Caco-2 (cell line): ENCODE measurements around the gene PTTG2. TPM values are rescaled to one million over a fixed set of nuclear protein-coding genes. Genes with fewer than 3 reads are reported as not detected.

ENCODE experiments used
- BruUV-seq: library from RNA; stranded (reverse); fragments of 400-500 nt; replicated peaks from 2 replicates; lab custom pipeline; 2021; lab: Mats Ljungman, UMichigan
- CTCF ChIA-PET: fragments of 300-600 bp; sonication (Branson Sonifier 250); formaldehyde crosslinking; loops from one replicate; lab custom pipeline; 2022; ENCODE audit warnings: antibody characterized with exemption; lab: Charles Lee
- POLR2A ChIA-PET: fragments of 300-600 bp; sonication (Branson Sonifier 250); formaldehyde crosslinking; loops from one replicate; lab custom pipeline; 2022; ENCODE audit warnings: antibody characterized with exemption; lab: Charles Lee
- DNase-seq, 2 experiments: peaks; one replicate each; pipeline versions ENCODE4 v3.0.0 to v3.0.0-alpha.2; 2020 to 2022
- H3K27me3 ChIP-seq: replicated peaks from 2 replicates; pipeline ENCODE4 v1.6.0; 2011; ENCODE audit warnings: low read length; ENCODE audit not compliant: control insufficient read depth, insufficient read depth
- H3K36me3 ChIP-seq: 2 replicates; pipeline ENCODE4 v1.5.1; 2011; ENCODE audit warnings: low read length; ENCODE audit not compliant: control insufficient read depth, insufficient read depth
- H3K4me1 ChIP-seq: fragments of 250-450 bp; sonication (Bioruptor Pico); 2 replicates; pipeline ENCODE4 v1.5.1; 2020; ENCODE audit warnings: mild to moderate bottlenecking
- H3K4me3 ChIP-seq: 2 replicates; pipeline ENCODE4 v1.5.1; 2011; ENCODE audit warnings: low read depth, mild to moderate bottlenecking, control low read depth, low read length
- H3K9me3 ChIP-seq: fragments of 250-450 bp; sonication (Bioruptor Pico); 2 replicates; pipeline ENCODE4 v1.5.1; 2020; ENCODE audit warnings: mild to moderate bottlenecking, moderate library complexity
- H3K27ac Mint-ChIP-seq: one replicate; pipeline ENCODE4 v1.8.0; 2022; ENCODE audit warnings: mixed read lengths; ENCODE audit not compliant: unreplicated experiment
- H3K27me3 Mint-ChIP-seq: one replicate; pipeline ENCODE4 v1.8.0; 2022; ENCODE audit warnings: mixed read lengths; ENCODE audit not compliant: insufficient read depth, unreplicated experiment
- H3K36me3 Mint-ChIP-seq: one replicate; pipeline ENCODE4 v1.8.0; 2022; ENCODE audit warnings: mild to moderate bottlenecking, mixed read lengths; ENCODE audit not compliant: insufficient read depth, unreplicated experiment
- H3K4me1 Mint-ChIP-seq: one replicate; pipeline ENCODE4 v1.8.0; 2022; ENCODE audit warnings: low read depth, mixed read lengths; ENCODE audit not compliant: unreplicated experiment
- H3K4me3 Mint-ChIP-seq: one replicate; pipeline ENCODE4 v1.8.0; 2022; ENCODE audit warnings: mild to moderate bottlenecking, moderate library complexity, mixed read lengths; ENCODE audit not compliant: unreplicated experiment
- H3K9me3 Mint-ChIP-seq: one replicate; pipeline ENCODE4 v1.8.0; 2022; ENCODE audit warnings: mixed read lengths; ENCODE audit not compliant: unreplicated experiment
- intact Hi-C: fragments of 100-400 bp; cut with micrococcal nuclease; formaldehyde crosslinking; loops from one replicate; pipeline ENCODE4 v1.10.0; 2022; ENCODE audit not compliant: unreplicated experiment
- total RNA-seq: library from RNA; stranded (reverse); gene quantifications from 2 replicates; pipeline ENCODE4 v1.2.3, GENCODE V29; 2022
- TF ChIP-seq, protein P1 (sequence below), 2 experiments: fragments of 200-600 bp in 1 of 2; IDR thresholded peaks; 1 replicate in 1 of 2; 2 replicates in 1 of 2; pipeline versions ENCODE4 v1.5.1 to v1.8.0; 2011 to 2022; ENCODE audit warnings: antibody characterized with exemption in 1 of 2, control low read depth in 1 of 2, inconsistent platforms in 1 of 2, low read depth in 1 of 2, low read length in 1 of 2, mild to moderate bottlenecking in 1 of 2, moderate library complexity in 1 of 2; ENCODE audit not compliant: insufficient read depth in 1 of 2, severe bottlenecking in 1 of 2, unreplicated experiment in 1 of 2

Gene PTTG2
- total RNA-seq, 1 experiment from 2014 or later = not detected

- H3K9me3 Mint-ChIP-seq = no peaks in the 10 kb centered on the region
- H3K27me3 Mint-ChIP-seq = peaks cover 15% of the 10 kb centered on the region
- intact Hi-C loops = no loop called here
- H3K36me3 Mint-ChIP-seq = no peaks in the 10 kb centered on the region
- no peak overlapping the region for H3K4me3 Mint-ChIP-seq
- Histone ChIP-seq H3K9me3 (no peaks in the 10 kb centered on the region), H3K27me3 (no peaks in the 10 kb centered on the region), H3K4me1 (no peaks in the 10 kb centered on the region), H3K4me3 (no peak overlapping the region), H3K36me3 (no peaks in the 10 kb centered on the region)
- BruUV-seq = no TSS peak
- no peak for DNase-seq
- H3K27ac Mint-ChIP-seq = no peak overlapping the region
- TF ChIP-seq, protein P1, sequence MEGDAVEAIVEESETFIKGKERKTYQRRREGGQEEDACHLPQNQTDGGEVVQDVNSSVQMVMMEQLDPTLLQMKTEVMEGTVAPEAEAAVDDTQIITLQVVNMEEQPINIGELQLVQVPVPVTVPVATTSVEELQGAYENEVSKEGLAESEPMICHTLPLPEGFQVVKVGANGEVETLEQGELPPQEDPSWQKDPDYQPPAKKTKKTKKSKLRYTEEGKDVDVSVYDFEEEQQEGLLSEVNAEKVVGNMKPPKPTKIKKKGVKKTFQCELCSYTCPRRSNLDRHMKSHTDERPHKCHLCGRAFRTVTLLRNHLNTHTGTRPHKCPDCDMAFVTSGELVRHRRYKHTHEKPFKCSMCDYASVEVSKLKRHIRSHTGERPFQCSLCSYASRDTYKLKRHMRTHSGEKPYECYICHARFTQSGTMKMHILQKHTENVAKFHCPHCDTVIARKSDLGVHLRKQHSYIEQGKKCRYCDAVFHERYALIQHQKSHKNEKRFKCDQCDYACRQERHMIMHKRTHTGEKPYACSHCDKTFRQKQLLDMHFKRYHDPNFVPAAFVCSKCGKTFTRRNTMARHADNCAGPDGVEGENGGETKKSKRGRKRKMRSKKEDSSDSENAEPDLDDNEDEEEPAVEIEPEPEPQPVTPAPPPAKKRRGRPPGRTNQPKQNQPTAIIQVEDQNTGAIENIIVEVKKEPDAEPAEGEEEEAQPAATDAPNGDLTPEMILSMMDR (IDR thresholded peaks at IDR 0.05; ENCODE audit: insufficient read depth in 1 of 2, low read depth in 1 of 2, low read length in 1 of 2, severe bottlenecking in 1 of 2, unreplicated experiment in 1 of 2) = no peak
- CTCF ChIA-PET = no interaction called here
- POLR2A ChIA-PET = no interaction called here
- H3K4me1 Mint-ChIP-seq = no peaks in the 10 kb centered on the region
These were observed 32.8 kb upstream of the PTTG2 start for GRCh38 chr4:37927434-37927833.

GRCh38 chr4:37928426-37929416 lies 31.5 kb upstream of the PTTG2 start:
- DNase-seq = no peak
- no peak overlapping the region for H3K4me3 Mint-ChIP-seq
- TF ChIP-seq, protein P1 (IDR thresholded peaks at IDR 0.05; ENCODE audit: insufficient read depth in 1 of 2, low read depth in 1 of 2, low read length in 1 of 2, severe bottlenecking in 1 of 2, unreplicated experiment in 1 of 2) = no peak
- H3K9me3 Mint-ChIP-seq = no peaks in the 10 kb centered on the region
- Histone ChIP-seq H3K36me3 (no peaks in the 10 kb centered on the region), H3K4me3 (no peak overlapping the region), H3K27me3 (no peaks in the 10 kb centered on the region), H3K9me3 (no peaks in the 10 kb centered on the region), H3K4me1 (no peaks in the 10 kb centered on the region)
- peaks cover 15% of the 10 kb centered on the region for H3K27me3 Mint-ChIP-seq
- no peaks in the 10 kb centered on the region for H3K36me3 Mint-ChIP-seq
- no peak overlapping the region for H3K27ac Mint-ChIP-seq
- CTCF ChIA-PET = no interaction called here
- POLR2A ChIA-PET = no interaction called here
- no TSS peak for BruUV-seq
- no peaks in the 10 kb centered on the region for H3K4me1 Mint-ChIP-seq
- intact Hi-C loops = no loop called here

GRCh38 chr4:37934096-37934495 lies 26.1 kb upstream of the PTTG2 start:
- Histone ChIP-seq H3K4me3 (no peak overlapping the region), H3K4me1 (no peaks in the 10 kb centered on the region), H3K36me3 (no peaks in the 10 kb centered on the region), H3K27me3 (no peaks in the 10 kb centered on the region), H3K9me3 (no peaks in the 10 kb centered on the region)
- Mint-ChIP-seq H3K4me1 (no peaks in the 10 kb centered on the region), H3K27me3 (peaks cover 3% of the 10 kb centered on the region), H3K9me3 (no peaks in the 10 kb centered on the region), H3K27ac (no peak overlapping the region), H3K4me3 (no peak overlapping the region), H3K36me3 (no peaks in the 10 kb centered on the region)
- intact Hi-C loops = no loop called here
- BruUV-seq = no TSS peak
- ChIA-PET POLR2A (no interaction called here), CTCF (no interaction called here)
- no peak for DNase-seq
- TF ChIP-seq, protein P1 (IDR thresholded peaks at IDR 0.05; ENCODE audit: insufficient read depth in 1 of 2, low read depth in 1 of 2, low read length in 1 of 2, severe bottlenecking in 1 of 2, unreplicated experiment in 1 of 2) = no peak
